GM18505 (cell line): ENCODE measurements around the gene TBC1D14.
A peak's percentile ranks its signal among the peaks of the same experiment; 100 is the strongest.

Experiments used
- ATAC-seq: cut with Tn5 transposase; IDR thresholded peaks from one replicate; pipeline ENCODE4 v1.9.1; 2021; ENCODE audit not compliant: unreplicated experiment
- POLR2A ChIP-seq: IDR thresholded peaks from 4 replicates; pipeline ENCODE4 v1.6.1; 2011; ENCODE audit warnings: borderline replicate concordance; ENCODE audit not compliant: insufficient read depth, insufficient read length; ENCODE audit errors: extremely low read depth

The TBC1D14 gene

GRCh38 chr4:6983544-6984142 is 74.0 kb downstream of the TBC1D14 start:
- no peak for ATAC-seq
- no peak for TF ChIP-seq POLR2A

- no peak for ATAC-seq
- TF ChIP-seq POLR2A: no peak
Measured at GRCh38 chr4:6984612-6985425, 75.2 kb downstream of the TBC1D14 start.

DNA sequence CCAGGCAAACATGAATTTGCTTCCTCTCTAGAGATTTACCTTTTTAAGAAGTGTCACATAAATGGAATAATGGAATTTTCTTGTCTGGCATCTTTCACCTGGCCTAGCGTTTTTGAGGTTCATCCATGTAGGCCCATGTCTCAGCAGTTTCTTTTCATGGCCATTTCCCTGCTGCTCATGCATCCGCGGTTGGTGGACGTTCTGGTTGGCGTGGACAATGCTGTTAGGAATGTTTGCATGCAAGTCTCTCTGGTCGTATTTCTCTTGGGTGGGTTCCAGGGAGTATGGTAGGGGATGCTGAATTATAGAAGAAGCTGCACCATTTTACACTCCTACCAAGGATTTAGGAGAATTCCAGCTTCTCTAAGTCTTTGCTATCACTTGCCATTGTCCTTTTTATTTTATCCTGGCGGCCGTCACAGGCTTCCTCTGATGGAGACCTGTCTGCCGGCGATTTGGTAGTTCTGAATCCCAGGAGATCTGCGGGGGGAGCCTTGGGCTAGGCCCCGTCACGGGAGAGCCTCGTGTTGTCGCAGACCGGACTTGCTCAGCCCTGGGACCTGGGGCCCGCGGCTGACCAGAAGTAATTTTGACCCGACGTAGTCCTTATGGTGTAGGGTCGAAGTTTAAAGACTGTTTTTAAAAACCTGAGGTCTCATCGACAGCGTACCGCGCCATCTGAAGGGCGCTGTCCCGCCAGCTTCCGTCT is 76.6 kb downstream of the TBC1D14 start:
- no peak for TF ChIP-seq POLR2A
- no peak for ATAC-seq

DNA sequence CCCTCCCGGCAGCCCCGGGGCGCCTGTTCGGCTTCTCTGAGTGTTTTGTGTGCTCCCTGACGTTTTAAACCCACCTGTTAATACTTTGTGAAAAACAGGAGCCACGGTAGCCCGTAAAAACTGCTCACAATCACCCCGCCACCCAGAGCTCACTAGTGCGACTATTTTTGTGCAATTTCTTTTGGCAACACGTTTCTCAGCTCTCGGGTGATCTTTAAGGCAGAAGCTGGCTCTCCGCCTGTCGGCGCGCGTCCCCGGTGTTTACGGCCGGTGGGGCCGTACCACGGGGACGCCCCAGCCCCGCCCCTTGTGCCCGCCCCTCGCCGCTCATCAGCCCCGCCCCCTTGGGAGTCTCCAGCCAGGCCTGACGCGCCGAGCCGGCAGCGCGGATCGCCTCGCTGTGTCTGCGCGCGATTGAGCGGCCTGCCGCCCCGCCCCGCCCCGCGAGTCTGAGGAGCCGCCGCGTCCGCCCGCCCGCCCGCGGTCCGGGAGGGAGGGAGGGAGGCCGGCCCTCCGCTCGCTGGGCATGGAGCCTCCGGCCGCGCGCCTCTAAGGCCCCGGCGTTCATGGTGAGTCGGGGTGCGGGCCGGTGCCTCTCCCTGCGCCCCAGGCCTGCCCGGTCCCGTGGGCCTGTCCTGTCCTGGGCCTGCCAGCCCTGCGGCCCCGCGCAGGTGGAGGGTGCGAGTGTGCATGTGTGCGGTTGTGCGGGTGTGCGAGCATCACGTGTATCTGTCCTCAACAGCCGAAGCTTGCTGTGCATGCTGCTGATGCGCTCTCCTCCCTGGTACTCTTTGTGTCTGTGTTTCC is 77.4 kb downstream of the TBC1D14 start:
- peak; percentile 76 for ATAC-seq
- TF ChIP-seq POLR2A: peak; percentile 76

- no peak for TF ChIP-seq POLR2A
- ATAC-seq: peak; percentile 4
Measured at GRCh38 chr4:6987588-6987961, 77.9 kb downstream of the TBC1D14 start.

DNA sequence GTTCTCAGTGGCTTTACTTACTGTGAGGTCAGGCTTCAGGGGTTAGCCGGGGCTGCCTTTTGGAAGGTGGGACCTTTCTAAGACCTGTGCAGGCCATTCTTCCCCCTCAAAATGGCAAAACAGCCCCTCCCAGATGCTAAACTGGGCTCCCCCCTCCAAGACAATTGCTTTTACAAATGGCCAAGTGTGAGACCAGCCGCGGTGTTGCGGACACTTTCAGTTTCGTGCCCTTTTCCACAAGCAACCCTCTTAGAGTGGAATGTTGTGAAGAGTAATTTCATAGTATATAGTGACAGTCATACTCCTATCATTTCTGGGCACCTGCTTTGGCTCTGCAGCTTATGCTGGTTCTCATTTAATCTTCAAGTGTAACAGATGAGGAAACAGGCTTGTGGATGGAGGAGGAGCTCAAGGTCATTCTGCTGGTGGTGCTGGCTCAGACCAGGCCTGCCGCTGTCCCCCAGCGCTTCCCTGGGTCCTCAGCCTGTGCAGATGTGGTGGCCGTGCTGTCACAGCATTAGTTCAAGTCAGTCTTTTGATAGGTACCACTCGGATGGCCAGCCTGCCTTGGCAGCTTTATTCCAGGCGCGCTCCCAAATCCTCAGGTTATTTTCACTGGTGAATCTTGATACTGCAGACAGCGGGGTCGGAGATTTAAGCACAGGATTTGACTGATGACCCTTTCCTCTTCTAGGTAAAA is 78.5 kb downstream of the TBC1D14 start:
- no peak for ATAC-seq
- no peak for TF ChIP-seq POLR2A

DNA sequence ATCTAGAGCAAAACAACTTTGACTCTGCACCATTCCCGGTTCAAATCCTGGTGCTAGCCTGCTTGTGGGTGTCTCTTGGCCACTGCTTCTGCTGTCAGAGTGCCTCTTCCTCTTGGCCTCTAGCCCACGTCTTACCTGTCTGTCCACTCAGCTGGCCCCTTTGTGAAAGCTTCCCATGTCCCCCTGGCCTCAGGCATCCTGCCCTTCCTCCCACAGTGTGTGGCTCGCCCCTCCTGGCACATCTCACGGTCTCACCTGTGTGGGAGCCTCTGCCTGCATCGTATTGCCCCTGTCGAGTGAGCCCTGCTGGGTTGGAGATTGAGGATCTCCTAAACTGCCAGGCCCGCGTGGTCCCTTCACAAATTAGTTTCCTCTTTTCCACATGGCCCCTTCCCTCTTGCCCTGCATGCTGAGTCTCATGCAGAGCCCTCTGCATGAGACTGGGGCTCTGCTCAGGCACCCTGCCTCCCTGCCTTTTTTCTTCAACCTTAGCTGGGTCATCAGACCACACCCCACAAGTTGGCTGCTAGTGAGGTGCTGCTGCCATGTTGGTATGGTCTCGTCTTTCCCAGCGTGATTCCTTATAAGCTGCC is 79.8 kb downstream of the TBC1D14 start:
- TF ChIP-seq POLR2A: no peak
- ATAC-seq: no peak

- ATAC-seq: no peak
- TF ChIP-seq POLR2A: no peak
Measured at GRCh38 chr4:6990661-6991060, 81.0 kb downstream of the TBC1D14 start.

DNA sequence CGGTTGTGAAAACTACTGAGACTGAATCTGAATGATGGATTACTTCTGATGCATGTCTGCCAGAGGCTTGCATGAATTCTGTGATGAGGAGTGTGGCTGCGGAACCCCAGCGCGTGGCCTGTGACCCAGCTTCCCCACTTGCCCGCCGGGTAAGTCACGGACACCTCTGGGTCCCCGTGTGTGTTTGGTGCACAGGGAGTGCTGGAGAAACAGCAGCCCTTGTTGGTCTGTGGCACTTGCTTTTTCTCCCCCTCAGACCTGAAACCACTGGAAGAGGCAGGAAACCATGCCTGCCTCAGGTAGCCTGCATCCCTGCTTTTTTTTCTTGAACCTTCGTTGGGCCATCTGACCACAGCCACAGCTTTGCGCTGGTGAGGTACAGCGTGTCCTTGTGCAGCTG is 81.6 kb downstream of the TBC1D14 start:
- ATAC-seq: no peak
- no peak for TF ChIP-seq POLR2A

DNA sequence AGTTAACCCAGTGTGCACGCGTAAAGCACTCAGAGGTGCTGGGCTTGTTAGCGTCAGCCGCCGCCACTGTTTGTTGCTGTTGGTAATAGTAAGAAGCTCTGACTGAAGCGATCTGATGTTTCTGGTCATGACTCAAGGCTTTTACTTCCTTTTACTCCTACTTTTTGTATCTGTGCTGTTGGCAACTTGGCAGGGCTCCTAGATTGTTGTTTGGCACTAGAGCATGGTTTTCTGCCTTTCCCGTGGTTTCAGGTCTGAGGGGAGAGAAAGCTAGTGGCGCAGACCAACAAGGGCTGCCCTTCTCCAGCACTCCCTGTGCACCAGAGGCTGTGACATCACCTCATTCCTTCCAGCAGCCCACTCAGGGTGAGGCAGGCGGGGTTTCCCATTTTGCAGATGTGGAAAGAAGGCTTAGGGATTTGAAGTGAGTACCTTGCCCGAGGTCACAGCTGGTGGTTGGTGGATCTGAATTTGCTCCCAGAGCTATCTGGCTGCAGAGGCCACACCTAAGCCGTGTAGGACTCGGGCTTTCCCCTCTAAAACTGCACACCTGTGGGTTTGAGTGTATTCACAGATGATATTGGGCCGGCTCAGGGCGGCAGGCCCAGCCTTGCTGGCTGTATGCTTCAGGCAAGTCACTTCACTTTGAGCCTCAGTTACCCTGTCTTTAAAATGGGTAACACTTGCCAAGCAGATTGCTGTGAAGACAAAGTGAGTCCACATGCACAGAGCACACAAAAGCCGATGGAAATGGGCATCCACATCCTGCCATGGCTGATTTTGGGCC is 82.3 kb downstream of the TBC1D14 start:
- no peak for ATAC-seq
- TF ChIP-seq POLR2A: no peak
